ENCODE results near the gene MANBA. TPM values are rescaled to one million over a fixed set of nuclear protein-coding genes. Genes with fewer than 3 reads are reported as not detected.

MANBA gene
- total RNA-seq = 10 to 100 TPM; 11.9 to 20.8 (median 14.3) TPM

GRCh38 chr4:102760645-102761295 lies at the start of gene MANBA:
Gene MANBA, minus strand, starts transcription at chr4:102760968. Its CDS starts 74 bp downstream, at chr4:102760894.
- TF ChIP-seq POLR2A (IDR thresholded peaks at IDR 0.05) = no peak
- no peak for TF ChIP-seq CTCF (IDR thresholded peaks at IDR 0.05)
- H3K4me3 ChIP-seq (ENCODE audit: low read depth, poor library complexity, severe bottlenecking) = peak within 1 kb of the TSS; percentile 77
- DNase-seq (ENCODE audit: low spot score in 2 of 2) = peak; percentile 70 to 96
- WGBS, 2 donors = 0 to 1% methylated on average over 18 to 43 of the region's 60 CpGs
- intact Hi-C loops (cut with DNase I; ENCODE audit: low total_unique reads) = no loop called here

GRCh38 chr4:102809691-102810090 lies 48.9 kb upstream of the MANBA start:
- DNase-seq (ENCODE audit: low spot score in 2 of 2) = no peak
- TF ChIP-seq POLR2A (IDR thresholded peaks at IDR 0.05) (no peak), CTCF (IDR thresholded peaks at IDR 0.05) (no peak)
- intact Hi-C loops (cut with DNase I; ENCODE audit: low total_unique reads) = no loop called here
- whole genome bisulfite sequencing, 2 donors = 65 to 75% methylated on average over 2 of the region's 2 CpGs
- no peak overlapping the region for H3K4me3 ChIP-seq (ENCODE audit: low read depth, poor library complexity, severe bottlenecking)

GRCh38 chr4:102809190-102809589 lies 48.4 kb upstream of the MANBA start:
- no peak for DNase-seq (ENCODE audit: low spot score in 2 of 2)
- intact Hi-C loops (cut with DNase I; ENCODE audit: low total_unique reads) = no loop called here
- H3K4me3 ChIP-seq (ENCODE audit: low read depth, poor library complexity, severe bottlenecking) = no peak overlapping the region
- TF ChIP-seq CTCF (IDR thresholded peaks at IDR 0.05) (no peak), POLR2A (IDR thresholded peaks at IDR 0.05) (no peak)
- WGBS, 2 donors = 42 to 53% methylated on average over 3 of the region's 3 CpGs

GRCh38 chr4:102808009-102808408 lies 47.2 kb upstream of the MANBA start:
- no peak overlapping the region for H3K4me3 ChIP-seq (ENCODE audit: low read depth, poor library complexity, severe bottlenecking)
- TF ChIP-seq POLR2A (IDR thresholded peaks at IDR 0.05) = no peak
- no peak for TF ChIP-seq CTCF (IDR thresholded peaks at IDR 0.05)
- intact Hi-C loops (cut with DNase I; ENCODE audit: low total_unique reads) = no loop called here
- DNase-seq (ENCODE audit: low spot score in 2 of 2) = no peak
- 69 to 76% methylated on average over 2 of the region's 2 CpGs for WGBS, 2 donors

GRCh38 chr4:102807345-102807744 lies 46.6 kb upstream of the MANBA start:
- WGBS, 2 donors = 64 to 65% methylated on average over 1 of the region's 1 CpG
- no peak for DNase-seq (ENCODE audit: low spot score in 2 of 2)
- no peak for TF ChIP-seq POLR2A (IDR thresholded peaks at IDR 0.05)
- TF ChIP-seq CTCF (IDR thresholded peaks at IDR 0.05) = no peak
- intact Hi-C loops (cut with DNase I; ENCODE audit: low total_unique reads) = no loop called here
- H3K4me3 ChIP-seq (ENCODE audit: low read depth, poor library complexity, severe bottlenecking) = no peak overlapping the region

GRCh38 chr4:102799816-102800215 lies 39.0 kb upstream of the MANBA start:
- intact Hi-C loops (cut with DNase I; ENCODE audit: low total_unique reads) = no loop called here
- DNase-seq (ENCODE audit: low spot score in 2 of 2) = no peak
- TF ChIP-seq CTCF (IDR thresholded peaks at IDR 0.05) = no peak
- TF ChIP-seq POLR2A (IDR thresholded peaks at IDR 0.05) = no peak
- H3K4me3 ChIP-seq (ENCODE audit: low read depth, poor library complexity, severe bottlenecking) = no peak overlapping the region
- WGBS, 2 donors = 94 to 95% methylated on average over 2 of the region's 2 CpGs
